Astrocyte of the cerebellum (primary cell): ENCODE measurements around the gene PAPSS1.
"Not testable (repeated sequence)": the region's sequence is repeated elsewhere in the genome, so short reads cannot be mapped to it uniquely, and the experiment has no call there.

Source experiments
- DNase-seq: peaks from one replicate; pipeline ENCODE4 v3.0.0-alpha.2; 2011; ENCODE audit warnings: low read depth
- H3K4me3 ChIP-seq: 2 replicates; pipeline ENCODE4 v1.5.1; 2011; ENCODE audit warnings: mild to moderate bottlenecking, low read depth, low read length, moderate library complexity
- CTCF ChIP-seq: IDR thresholded peaks from 2 replicates; pipeline ENCODE4 v1.5.1; 2012; ENCODE audit warnings: low read length, low read depth, moderate library complexity, mild to moderate bottlenecking; ENCODE audit errors: missing control alignments
- in situ Hi-C: cut with HindIII; loops from 2 replicates; pipeline ENCODE4 v1.10.0; 2017; ENCODE audit warnings: low sequenced_read_pairs

The PAPSS1 gene

GRCh38 chr4:107708225-107708624 lies 11.8 kb downstream of the PAPSS1 start:
- DNase-seq = no peak
- in situ Hi-C loops = no loop called here
- no peak for TF ChIP-seq CTCF
- H3K4me3 ChIP-seq = no peak overlapping the region

DNA sequence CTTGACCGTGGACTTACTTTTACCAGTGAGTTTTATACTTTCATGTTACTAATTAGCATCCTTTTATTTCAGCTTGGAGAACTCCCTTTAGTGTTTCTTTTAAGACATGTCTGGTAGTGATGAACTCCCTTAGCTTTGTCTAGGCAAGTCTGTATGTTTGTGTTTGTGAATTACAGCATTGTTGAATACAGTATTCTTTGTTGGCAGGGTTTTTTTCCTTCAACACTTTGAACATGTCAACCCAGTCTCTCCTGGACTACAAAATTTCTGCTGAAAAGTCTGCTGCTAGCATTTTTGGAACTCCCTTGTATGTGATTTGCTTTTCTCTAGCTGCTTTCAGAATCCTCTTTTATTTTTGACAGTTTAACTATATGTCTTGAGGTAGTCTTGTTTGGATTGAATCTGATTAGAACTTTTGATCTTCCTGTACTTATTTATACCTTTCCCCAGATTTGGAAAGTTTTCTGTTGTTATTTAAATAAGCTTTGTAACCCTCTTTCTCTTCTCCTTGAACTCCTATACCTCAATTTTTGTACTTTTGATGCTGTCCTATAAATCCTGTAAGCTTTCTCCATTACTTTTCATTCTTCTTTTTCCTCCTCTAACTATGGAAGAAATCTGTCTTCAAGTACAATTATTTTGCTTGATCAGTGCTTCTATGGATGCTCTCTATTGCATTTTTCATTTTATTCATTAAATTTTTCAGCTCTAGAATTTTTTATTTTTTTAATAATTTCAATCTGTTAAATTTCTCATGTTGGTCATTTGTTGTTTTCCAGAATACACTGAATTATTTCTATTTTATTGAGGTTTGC lies 14.1 kb downstream of the PAPSS1 start:
- in situ Hi-C loops = no loop called here
- no peak for DNase-seq
- TF ChIP-seq CTCF = no peak
- no peak overlapping the region for H3K4me3 ChIP-seq

DNA sequence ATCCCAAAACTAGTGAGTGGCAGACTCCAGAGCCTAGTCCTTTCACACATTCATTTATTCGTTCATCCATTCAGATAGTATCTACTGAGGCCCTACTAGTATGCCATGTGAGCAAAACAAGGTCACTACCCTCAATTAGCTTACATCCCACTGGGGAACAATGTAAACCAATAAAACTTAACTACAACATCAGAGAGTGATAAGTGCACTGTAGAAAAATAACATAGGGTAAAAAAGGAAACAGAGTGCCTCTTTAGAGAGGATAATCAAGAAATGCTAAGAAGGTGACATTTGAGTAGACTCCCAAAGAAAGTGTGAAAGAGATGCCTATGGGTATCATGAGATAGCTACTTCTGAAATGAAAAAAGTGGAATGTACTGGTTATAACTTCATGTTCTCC lies 18.5 kb downstream of the PAPSS1 start:
- no peak for DNase-seq
- in situ Hi-C loops = no loop called here
- H3K4me3 ChIP-seq = no peak overlapping the region
- no peak for TF ChIP-seq CTCF

- no peak for TF ChIP-seq CTCF
- in situ Hi-C loops = no loop called here
- no peak for DNase-seq
Measured at GRCh38 chr4:107699466-107700206, 20.4 kb downstream of the PAPSS1 start.

GRCh38 chr4:107696187-107696586 lies 23.8 kb downstream of the PAPSS1 start:
- H3K4me3 ChIP-seq, in situ Hi-C loops, DNase-seq: not testable (repeated sequence)

More at GRCh38 chr4:107699466-107700206, 20.4 kb downstream of the PAPSS1 start:
- H3K4me3 ChIP-seq = no peak overlapping the region

GRCh38 chr4:107693132-107693531 lies 26.9 kb downstream of the PAPSS1 start:
- in situ Hi-C loops = no loop called here
- DNase-seq = no peak
- H3K4me3 ChIP-seq = no peak overlapping the region
- TF ChIP-seq CTCF = no peak

- in situ Hi-C loops = no loop called here
- DNase-seq = no peak
- no peak for TF ChIP-seq CTCF
- H3K4me3 ChIP-seq = no peak overlapping the region
Measured at GRCh38 chr4:107692202-107692601, 27.8 kb downstream of the PAPSS1 start.
